Activated CD8-positive, alpha-beta T cell treated with anti-CD3 and anti-CD28 coated beads for 36 hours (primary cell): Measurements from ENCODE around the gene CRTAP. TPM values are rescaled to one million over a fixed set of nuclear protein-coding genes. Genes with fewer than 3 reads are reported as not detected.
"Not testable (repeated sequence)": the region's sequence is repeated elsewhere in the genome, so short reads cannot be mapped to it uniquely, and the experiment has no call there.

Experiments
- ATAC-seq: fragments of 200-7000 bp; cut with Tn5 transposase; one replicate; pipeline ENCODE4 v1.10.0; 2021; ENCODE audit warnings: mild to moderate bottlenecking, moderate library complexity
- CTCF ChIA-PET: fragments of 350-600 bp; sonication (Branson Sonifier 250); formaldehyde crosslinking; loops from one replicate; lab custom pipeline; 2021; ENCODE audit warnings: antibody characterized with exemption; lab: Charles Lee
- POLR2A ChIA-PET: fragments of 350-600 bp; sonication (Branson Sonifier 250); formaldehyde crosslinking; loops from one replicate; lab custom pipeline; 2021; ENCODE audit warnings: antibody characterized with exemption; lab: Charles Lee
- DNase-seq: peaks from one replicate; pipeline ENCODE4 v3.0.0-alpha.2; 2020
- H3K27ac Mint-ChIP-seq: one replicate; pipeline ENCODE4 v1.8.0; 2021; ENCODE audit warnings: mild to moderate bottlenecking, mixed read lengths
- H3K27me3 Mint-ChIP-seq: one replicate; pipeline ENCODE4 v1.8.0; 2021; ENCODE audit warnings: mixed read lengths
- H3K36me3 Mint-ChIP-seq: one replicate; pipeline ENCODE4 v1.8.0; 2021; ENCODE audit warnings: low read depth, mixed read lengths
- H3K4me1 Mint-ChIP-seq: one replicate; pipeline ENCODE4 v1.8.0; 2021; ENCODE audit warnings: low read depth, mixed read lengths
- H3K4me3 Mint-ChIP-seq: one replicate; pipeline ENCODE4 v1.8.0; 2021; ENCODE audit warnings: mild to moderate bottlenecking, moderate library complexity, mixed read lengths
- H3K9me3 Mint-ChIP-seq: one replicate; pipeline ENCODE4 v1.8.0; 2021; ENCODE audit warnings: mixed read lengths
- intact Hi-C: fragments of 100-400 bp; cut with micrococcal nuclease; formaldehyde crosslinking; loops from one replicate; pipeline ENCODE4 v1.10.0; 2022
- total RNA-seq, 2 experiments: library from RNA; stranded (reverse); gene quantifications; one replicate each; pipeline ENCODE4 v1.2.3, GENCODE V29; 2021
- TF ChIP-seq, protein P1 (sequence below): fragments of 200-600 bp; IDR thresholded peaks from one replicate; pipeline ENCODE4 v1.8.0; 2022; ENCODE audit warnings: antibody characterized with exemption, mild to moderate bottlenecking

CRTAP gene
- total RNA-seq, 2 experiments from 2014 or later: 32.7 to 35.7 TPM

DNA sequence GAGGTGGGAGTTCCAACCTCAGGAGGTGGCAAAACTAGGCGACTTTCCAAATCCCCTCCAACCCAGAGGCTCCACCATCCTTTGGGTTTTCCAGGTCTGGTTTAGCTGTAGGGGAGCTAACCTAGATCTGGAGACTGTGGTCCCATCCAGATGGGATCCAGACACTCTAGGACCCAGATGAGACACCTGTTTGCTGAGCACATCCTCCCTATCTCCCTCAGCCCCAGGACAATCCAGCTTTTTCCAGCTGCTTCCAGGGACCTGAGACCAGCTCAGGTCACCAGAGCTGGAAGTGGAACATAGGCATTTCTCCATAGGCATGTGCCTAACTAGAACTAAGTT, 18.2 kb downstream of the CRTAP start:
- TF ChIP-seq, protein P1, sequence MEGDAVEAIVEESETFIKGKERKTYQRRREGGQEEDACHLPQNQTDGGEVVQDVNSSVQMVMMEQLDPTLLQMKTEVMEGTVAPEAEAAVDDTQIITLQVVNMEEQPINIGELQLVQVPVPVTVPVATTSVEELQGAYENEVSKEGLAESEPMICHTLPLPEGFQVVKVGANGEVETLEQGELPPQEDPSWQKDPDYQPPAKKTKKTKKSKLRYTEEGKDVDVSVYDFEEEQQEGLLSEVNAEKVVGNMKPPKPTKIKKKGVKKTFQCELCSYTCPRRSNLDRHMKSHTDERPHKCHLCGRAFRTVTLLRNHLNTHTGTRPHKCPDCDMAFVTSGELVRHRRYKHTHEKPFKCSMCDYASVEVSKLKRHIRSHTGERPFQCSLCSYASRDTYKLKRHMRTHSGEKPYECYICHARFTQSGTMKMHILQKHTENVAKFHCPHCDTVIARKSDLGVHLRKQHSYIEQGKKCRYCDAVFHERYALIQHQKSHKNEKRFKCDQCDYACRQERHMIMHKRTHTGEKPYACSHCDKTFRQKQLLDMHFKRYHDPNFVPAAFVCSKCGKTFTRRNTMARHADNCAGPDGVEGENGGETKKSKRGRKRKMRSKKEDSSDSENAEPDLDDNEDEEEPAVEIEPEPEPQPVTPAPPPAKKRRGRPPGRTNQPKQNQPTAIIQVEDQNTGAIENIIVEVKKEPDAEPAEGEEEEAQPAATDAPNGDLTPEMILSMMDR: no peak
- Mint-ChIP-seq H3K4me1 (no peaks in the 10 kb centered on the region), H3K27ac (no peak overlapping the region), H3K27me3 (no peaks in the 10 kb centered on the region), H3K36me3 (peaks cover 18% of the 10 kb centered on the region), H3K4me3 (no peak overlapping the region), H3K9me3 (no peaks in the 10 kb centered on the region)
- DNase-seq (no peak), ATAC-seq (peak; percentile 17)
- ChIA-PET POLR2A (interaction anchor here (0.5 kb wide), 1 partner anchor 600 kb away, joined by 3 read pairs; no protein-coding TSS in a partner anchor), CTCF (interaction anchor here (0.6 to 4.0 kb wide), 50 partner anchors 10 to 661 kb away, joined by 3 to 78 read pairs (median 4); partner anchors contain the start of genes CRTAP and SUSD5)
- intact Hi-C loops: loop anchor here (5.0 kb wide), 1 partner anchor 240 kb away; no protein-coding TSS in a partner anchor

GRCh38 chr3:33134026-33134625, 20.3 kb downstream of the CRTAP start:
- no peaks in the 10 kb centered on the region for H3K9me3 Mint-ChIP-seq
- CTCF ChIA-PET: interaction anchor here (1.0 to 1.5 kb wide), 3 partner anchors 10 to 653 kb away, joined by 3 to 6 read pairs (median 4); no protein-coding TSS in a partner anchor
- TF ChIP-seq, protein P1: no peak
- intact Hi-C loops: loop anchor here (5.0 kb wide), 1 partner anchor 238 kb away; no protein-coding TSS in a partner anchor
- H3K27ac Mint-ChIP-seq: no peak overlapping the region
- H3K27me3 Mint-ChIP-seq: no peaks in the 10 kb centered on the region
- peaks cover 18% of the 10 kb centered on the region for H3K36me3 Mint-ChIP-seq
- DNase-seq: no peak
- POLR2A ChIA-PET: no interaction called here
- no peak overlapping the region for H3K4me3 Mint-ChIP-seq
- no peaks in the 10 kb centered on the region for H3K4me1 Mint-ChIP-seq
- ATAC-seq: peak; percentile 30

GRCh38 chr3:33137691-33138090, 23.9 kb downstream of the CRTAP start:
- H3K36me3 Mint-ChIP-seq: peaks cover 22% of the 10 kb centered on the region
- intact Hi-C loops: no loop called here

GRCh38 chr3:33139006-33139623, 25.3 kb downstream of the CRTAP start:
- H3K9me3 Mint-ChIP-seq, intact Hi-C loops, H3K27me3 Mint-ChIP-seq, ATAC-seq, POLR2A ChIA-PET, DNase-seq, H3K4me3 Mint-ChIP-seq, H3K4me1 Mint-ChIP-seq, H3K27ac Mint-ChIP-seq: not testable (repeated sequence)
- peaks cover 24% of the 10 kb centered on the region for H3K36me3 Mint-ChIP-seq
- CTCF ChIA-PET: interaction anchor here (1.2 kb wide), 1 partner anchor 233 kb away, joined by 5 read pairs; no protein-coding TSS in a partner anchor

More at GRCh38 chr3:33137691-33138090, 23.9 kb downstream of the CRTAP start:
- TF ChIP-seq, protein P1: no peak
- Mint-ChIP-seq H3K27me3 (no peaks in the 10 kb centered on the region), H3K4me1 (no peaks in the 10 kb centered on the region), H3K9me3 (no peaks in the 10 kb centered on the region), H3K4me3 (no peak overlapping the region), H3K27ac (no peak overlapping the region)
- POLR2A ChIA-PET: no interaction called here
- CTCF ChIA-PET: interaction anchor here (1.3 kb wide), 1 partner anchor 649 kb away, joined by 3 read pairs; no protein-coding TSS in a partner anchor
- ATAC-seq (no peak), DNase-seq (no peak)

- H3K9me3 Mint-ChIP-seq: no peaks in the 10 kb centered on the region
- intact Hi-C loops: no loop called here
- H3K4me3 Mint-ChIP-seq: no peak overlapping the region
- H3K4me1 Mint-ChIP-seq: no peaks in the 10 kb centered on the region
- ChIA-PET POLR2A (no interaction called here), CTCF (interaction anchor here (5.5 kb wide), 1 partner anchor 9 kb away, joined by 34 read pairs; no protein-coding TSS in a partner anchor)
- TF ChIP-seq, protein P1: no peak
- H3K27ac Mint-ChIP-seq: no peak overlapping the region
- H3K36me3 Mint-ChIP-seq: peaks cover 19% of the 10 kb centered on the region
- no peak for DNase-seq
- no peak for ATAC-seq
- H3K27me3 Mint-ChIP-seq: no peaks in the 10 kb centered on the region
These were observed 26.2 kb downstream of the CRTAP start for GRCh38 chr3:33139996-33140395.
